ENCODE results near the gene RAB8B. TPM values are rescaled to one million over a fixed set of nuclear protein-coding genes. Genes with fewer than 3 reads are reported as not detected.

The RAB8B gene
- total and polyA plus RNA-seq, 10 of the 15 experiments (the other 5 are each of a cell fraction or from before 2014, with no cell fraction given) = 17.8 to 104 (median 65.1) TPM

GRCh38 chr15:63176302-63176701 lies 13.1 kb upstream of the RAB8B start:
- Histone ChIP-seq H3K36me3 (ENCODE audit: control insufficient read depth in 2 of 2, insufficient read depth in 2 of 2, low read length in 1 of 2) (no peaks in the 10 kb centered on the region), H3K9ac (ENCODE audit: control insufficient read depth, insufficient read depth, low read length) (no peak overlapping the region), H3K9me3 (replicated peaks; ENCODE audit: control insufficient read depth, insufficient read depth, low read length) (no peaks in the 10 kb centered on the region), H3K4me3 (no peak overlapping the region), H3K27me3 (replicated peaks in 1 of 2; ENCODE audit: control insufficient read depth in 2 of 2, insufficient read depth in 2 of 2, low read length in 1 of 2) (no peaks in the 10 kb centered on the region), H2AFZ (ENCODE audit: control insufficient read depth, low read depth, low read length) (no peak overlapping the region), H3K27ac (ENCODE audit: control insufficient read depth, insufficient read depth) (no peak overlapping the region), H3K79me2 (ENCODE audit: control insufficient read depth, insufficient read depth, low read length) (no peaks in the 10 kb centered on the region), H3K4me1 (ENCODE audit: control insufficient read depth, insufficient read depth, low read length) (peaks cover 6% of the 10 kb centered on the region), H3K4me2 (ENCODE audit: control insufficient read depth, insufficient read depth) (no peak overlapping the region), H4K20me1 (ENCODE audit: control insufficient read depth, insufficient read depth) (no peaks in the 10 kb centered on the region)
- DNase-seq (ENCODE audit: low read depth, low spot score) (no peak), FAIRE-seq (no peak), ATAC-seq (no peak)
- no peak for TF ChIP-seq MXI1 (IDR thresholded peaks at IDR 0.05; ENCODE audit: low read depth, low read length)
- peak; percentile 76 for TF ChIP-seq BCL3 (IDR thresholded peaks at IDR 0.05; ENCODE audit: borderline replicate concordance, insufficient read depth, low read depth, low read length, poor library complexity, severe bottlenecking)
- TF ChIP-seq CUX1 (IDR thresholded peaks at IDR 0.05; ENCODE audit: insufficient replicate concordance, low read depth, low read length) = no peak
- BruUV-seq (replicated peaks) = no TSS peak
- in situ Hi-C loops (cut with MboI) (no loop called here), intact Hi-C loops (cut with micrococcal nuclease; ENCODE audit: unreplicated experiment) (no loop called here)
- ChIA-PET SMC1A (ENCODE audit: uncharacterized antibody, unreplicated experiment) (interaction anchor here (0.6 to 1.5 kb wide), 5 partner anchors 8 to 137 kb away, joined by 3 to 4 read pairs (median 4); partner anchors contain the start of gene RPS27L), POLR2A (interaction anchor here (1.3 to 1.6 kb wide), 2 partner anchors 9 to 298 kb away, joined by 4 to 7 read pairs; no protein-coding TSS in a partner anchor), RAD21 (ENCODE audit: unreplicated experiment) (interaction anchor here (1.5 kb wide), 1 partner anchor 15 kb away, joined by 10 read pairs; no protein-coding TSS in a partner anchor), CTCF (interaction anchor here (1.7 kb wide), 1 partner anchor 10 kb away, joined by 6 read pairs; no protein-coding TSS in a partner anchor)
- WGBS (ENCODE audit: insufficient coverage, insufficient replicate concordance, low lambda C conversion rate, missing lambda C conversion rate) = 89% methylated on average over 3 of the region's 3 CpGs

Measured in GM12878 (cell line).